Mesenteric fat pad (tissue), 1 donor: ENCODE data around the gene CTRB2. TPM values are rescaled to one million over a fixed set of nuclear protein-coding genes. Genes with fewer than 3 reads are reported as not detected.

Experiments used
- DNase-seq: peaks from one replicate; pipeline ENCODE4 v3.0.0-alpha.2; 2020; ENCODE audit warnings: low spot score
- total RNA-seq: library from RNA; stranded (reverse); fragmentation: NEBNext Ultra II Directional; extraction: Animal tissue kit (Norgen Biotek cat#: 25700); gene quantifications from one replicate; pipeline ENCODE4 v1.2.1, GENCODE V29; 2021
- donor health status: DM: yes; HTN: yes; CAD: no.

The CTRB2 gene
- total RNA-seq, 1 donor from 2014 or later: 4.1 TPM

DNA sequence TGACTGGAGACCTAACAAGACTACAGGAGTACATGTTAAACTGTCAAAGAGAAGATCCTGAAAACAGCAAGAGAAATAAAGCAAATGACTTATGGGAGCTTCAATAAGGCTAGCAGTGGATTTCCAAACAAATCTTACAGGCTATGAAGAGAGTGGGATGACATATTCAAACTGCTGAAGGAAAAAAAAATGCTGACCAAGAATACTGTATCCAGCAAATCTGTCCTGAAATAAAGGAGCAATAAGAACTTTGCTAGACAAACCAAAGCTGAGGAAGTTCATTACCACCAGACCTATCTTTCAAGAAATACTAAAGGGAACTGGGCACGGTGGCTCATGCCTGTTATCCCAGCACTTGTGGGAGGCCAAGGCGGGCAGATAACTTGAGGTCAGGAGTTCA lies 30.0 kb downstream of the CTRB2 start:
- DNase-seq: no peak

GRCh38 chr16:75175074-75175473 lies 31.9 kb downstream of the CTRB2 start:
- no peak for DNase-seq

- DNase-seq: no peak
Observed at GRCh38 chr16:75172578-75172977, 34.4 kb downstream of the CTRB2 start.

GRCh38 chr16:75169899-75170405 lies 37.0 kb downstream of the CTRB2 start:
- DNase-seq: no peak

DNA sequence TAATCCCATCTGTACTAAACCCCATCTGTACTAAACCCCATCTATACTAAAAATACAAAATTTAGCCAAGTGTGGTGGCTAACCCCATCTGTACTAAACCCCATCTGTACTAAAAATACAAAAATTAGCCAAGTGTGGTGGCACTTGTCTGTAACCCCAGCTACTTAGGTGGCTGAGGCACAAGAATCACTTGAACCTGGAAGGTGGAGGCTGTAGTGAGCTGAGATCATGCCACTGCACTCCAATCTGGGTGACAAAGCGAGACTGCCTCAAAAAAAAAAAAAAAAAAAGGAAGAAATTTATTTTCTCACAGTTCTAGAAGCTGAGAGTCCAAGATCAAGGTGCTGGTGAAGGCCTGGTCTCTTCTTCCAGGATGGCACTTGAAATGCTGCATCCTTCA lies 46.6 kb downstream of the CTRB2 start:
- DNase-seq: no peak

Other genes with a start within 250 kb of the CTRB2 start
- 47.3 TPM for gene WDR59, start 222.0 kb downstream of the CTRB2 start, total RNA-seq
- 23.5 TPM for gene ZNRF1, start 208.1 kb downstream of the CTRB2 start, total RNA-seq
- gene LDHD, start 90.4 kb downstream of the CTRB2 start, total RNA-seq: 10.2 TPM
- gene ZFP1, start 58.6 kb downstream of the CTRB2 start, total RNA-seq: 6.2 TPM
- gene CTRB1, start 11.8 kb upstream of the CTRB2 start, total RNA-seq: 4.8 TPM
- gene BCAR1, start 44.5 kb upstream of the CTRB2 start, total RNA-seq: 86.5 TPM
- gene CFDP1, start 226.3 kb upstream of the CTRB2 start, total RNA-seq: 43.1 TPM